Hepatocyte (in vitro differentiated cells): ENCODE measurements around the gene GDI1.

Source experiments
- EZH2phosphoT487 ChIP-seq: fragments of 200-600 bp; sonication (generic); IDR thresholded peaks from one replicate; pipeline ENCODE4 v1.6.1; 2018; ENCODE audit warnings: antibody characterized with exemption, mild to moderate bottlenecking, low read depth, moderate library complexity; ENCODE audit not compliant: unreplicated experiment, severe bottlenecking
- TF ChIP-seq, protein P1 (sequence below): fragments of 200-600 bp; sonication (generic); IDR thresholded peaks from 2 replicates; pipeline ENCODE4 v1.5.1; 2016; ENCODE audit warnings: antibody characterized with exemption, mild to moderate bottlenecking; ENCODE audit not compliant: poor library complexity

DNA sequence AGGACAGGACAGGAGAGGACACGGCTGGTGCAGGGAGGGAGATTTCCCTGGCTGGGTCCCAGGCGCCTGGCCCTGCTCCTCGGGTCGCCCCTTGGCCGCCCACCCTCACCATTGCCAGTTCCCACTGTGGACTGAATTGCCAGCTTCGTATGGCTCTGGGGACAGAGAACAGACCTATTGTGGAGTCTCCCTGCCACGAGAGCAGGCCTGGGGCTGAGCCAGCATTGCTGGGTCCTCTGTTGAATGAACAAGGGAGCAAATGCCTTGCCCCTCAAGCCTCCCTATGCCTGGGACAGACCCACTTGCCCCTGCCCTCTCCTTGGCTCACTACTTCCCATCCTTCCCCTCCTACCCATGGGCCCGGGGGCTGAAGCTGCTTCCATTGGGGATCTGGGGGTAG is 25.4 kb downstream of the GDI1 start:
- TF ChIP-seq, protein P1, sequence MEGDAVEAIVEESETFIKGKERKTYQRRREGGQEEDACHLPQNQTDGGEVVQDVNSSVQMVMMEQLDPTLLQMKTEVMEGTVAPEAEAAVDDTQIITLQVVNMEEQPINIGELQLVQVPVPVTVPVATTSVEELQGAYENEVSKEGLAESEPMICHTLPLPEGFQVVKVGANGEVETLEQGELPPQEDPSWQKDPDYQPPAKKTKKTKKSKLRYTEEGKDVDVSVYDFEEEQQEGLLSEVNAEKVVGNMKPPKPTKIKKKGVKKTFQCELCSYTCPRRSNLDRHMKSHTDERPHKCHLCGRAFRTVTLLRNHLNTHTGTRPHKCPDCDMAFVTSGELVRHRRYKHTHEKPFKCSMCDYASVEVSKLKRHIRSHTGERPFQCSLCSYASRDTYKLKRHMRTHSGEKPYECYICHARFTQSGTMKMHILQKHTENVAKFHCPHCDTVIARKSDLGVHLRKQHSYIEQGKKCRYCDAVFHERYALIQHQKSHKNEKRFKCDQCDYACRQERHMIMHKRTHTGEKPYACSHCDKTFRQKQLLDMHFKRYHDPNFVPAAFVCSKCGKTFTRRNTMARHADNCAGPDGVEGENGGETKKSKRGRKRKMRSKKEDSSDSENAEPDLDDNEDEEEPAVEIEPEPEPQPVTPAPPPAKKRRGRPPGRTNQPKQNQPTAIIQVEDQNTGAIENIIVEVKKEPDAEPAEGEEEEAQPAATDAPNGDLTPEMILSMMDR: no peak
- TF ChIP-seq EZH2phosphoT487: no peak
